Skeletal muscle satellite cell (primary cell): ENCODE results near the gene BEAN1. TPM values are rescaled to one million over a fixed set of nuclear protein-coding genes. Genes with fewer than 3 reads are reported as not detected.

ENCODE experiments used
- H3K27me3 ChIP-seq: 2 replicates; pipeline ENCODE4 v1.7.0; 2013; ENCODE audit warnings: low read length; ENCODE audit not compliant: control insufficient read depth, insufficient read depth
- H3K36me3 ChIP-seq: 2 replicates; pipeline ENCODE4 v1.7.0; 2013; ENCODE audit warnings: mild to moderate bottlenecking, control low read depth, low read length; ENCODE audit not compliant: insufficient read depth
- H3K4me1 ChIP-seq: 2 replicates; pipeline ENCODE4 v1.7.0; 2013; ENCODE audit warnings: low read length; ENCODE audit not compliant: control insufficient read depth, insufficient read depth
- H3K4me2 ChIP-seq: 2 replicates; pipeline ENCODE4 v1.7.0; 2013; ENCODE audit warnings: mild to moderate bottlenecking, low read length
- H3K4me3 ChIP-seq: 2 replicates; pipeline ENCODE4 v1.7.0; 2013; ENCODE audit warnings: low read length
- H3K9ac ChIP-seq: 2 replicates; pipeline ENCODE4 v1.7.0; 2013; ENCODE audit warnings: mild to moderate bottlenecking, low read depth, low read length, moderate library complexity
- H3K9me3 ChIP-seq: replicated peaks from 2 replicates; pipeline ENCODE4 v1.7.0; 2013; ENCODE audit warnings: mild to moderate bottlenecking, control low read depth, low read length
- total RNA-seq: library from RNA; depleted of rRNA; stranded (reverse); fragments of >200 nt; gene quantifications from 2 replicates; pipeline ENCODE4 v1.2.3, GENCODE V29; 2012; rRNA removed

The BEAN1 gene, protein sequence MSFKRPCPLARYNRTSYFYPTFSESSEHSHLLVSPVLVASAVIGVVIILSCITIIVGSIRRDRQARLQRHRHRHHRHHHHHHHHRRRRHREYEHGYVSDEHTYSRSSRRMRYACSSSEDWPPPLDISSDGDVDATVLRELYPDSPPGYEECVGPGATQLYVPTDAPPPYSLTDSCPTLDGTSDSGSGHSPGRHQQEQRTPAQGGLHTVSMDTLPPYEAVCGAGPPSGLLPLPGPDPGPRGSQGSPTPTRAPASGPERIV
- 0.51 and 1.3 TPM in 2 replicates for total RNA-seq

DNA sequence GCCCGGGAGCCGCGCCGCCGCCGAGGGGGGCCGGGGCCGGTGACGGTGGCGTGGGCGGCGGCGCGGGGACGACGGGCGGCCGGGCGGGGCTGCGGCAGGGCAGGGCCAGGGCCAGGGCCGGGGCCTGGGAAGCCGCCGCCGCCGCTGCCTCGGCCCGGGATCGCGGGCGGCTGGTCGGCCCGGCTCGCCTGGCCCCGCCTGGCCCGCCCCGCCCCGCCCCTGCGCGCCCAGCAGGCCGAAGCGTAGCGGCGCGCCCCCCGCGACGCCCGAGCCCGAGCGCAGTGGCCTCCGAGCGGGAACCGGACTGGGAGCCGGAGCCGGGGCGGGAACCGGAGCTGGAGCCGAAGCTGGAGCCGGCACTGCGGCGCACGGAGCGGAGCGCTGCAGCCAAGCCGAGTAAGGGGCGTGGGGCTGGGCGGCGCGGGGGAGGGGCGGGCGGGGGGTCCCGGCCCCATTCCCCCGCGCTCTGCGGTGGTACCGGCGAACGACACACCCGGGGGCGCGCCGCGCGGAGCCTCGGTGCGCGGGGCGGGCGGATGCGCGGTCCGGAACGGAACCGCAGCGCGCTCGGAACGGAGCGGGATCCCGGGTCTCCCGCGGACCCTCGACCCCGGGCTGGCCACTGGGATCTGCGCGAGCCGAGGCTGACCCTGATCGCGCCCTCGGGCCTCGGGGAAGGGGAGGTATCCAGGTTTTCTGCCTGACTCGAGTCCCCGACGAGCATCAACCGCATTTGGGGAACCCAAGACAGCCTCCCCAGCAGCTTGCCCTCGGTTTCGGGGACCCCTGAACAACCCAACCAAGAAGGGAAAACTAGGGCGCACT lies at the start of gene BEAN1:
BEAN1 (plus strand) TSS at position 260 of the 825 bp plus-strand sequence. CDS start 10,382 bp downstream, outside the sequence.
- Histone ChIP-seq H3K36me3 (no peaks in the 10 kb centered on the region), H3K9me3 (no peaks in the 10 kb centered on the region), H3K4me3 (peak within 1 kb of the TSS; percentile 51), H3K27me3 (peaks cover 69% of the 10 kb centered on the region), H3K4me1 (peaks cover 17% of the 10 kb centered on the region), H3K9ac (no peak within 1 kb of the TSS), H3K4me2 (peak within 1 kb of the TSS; percentile 71)

DNA sequence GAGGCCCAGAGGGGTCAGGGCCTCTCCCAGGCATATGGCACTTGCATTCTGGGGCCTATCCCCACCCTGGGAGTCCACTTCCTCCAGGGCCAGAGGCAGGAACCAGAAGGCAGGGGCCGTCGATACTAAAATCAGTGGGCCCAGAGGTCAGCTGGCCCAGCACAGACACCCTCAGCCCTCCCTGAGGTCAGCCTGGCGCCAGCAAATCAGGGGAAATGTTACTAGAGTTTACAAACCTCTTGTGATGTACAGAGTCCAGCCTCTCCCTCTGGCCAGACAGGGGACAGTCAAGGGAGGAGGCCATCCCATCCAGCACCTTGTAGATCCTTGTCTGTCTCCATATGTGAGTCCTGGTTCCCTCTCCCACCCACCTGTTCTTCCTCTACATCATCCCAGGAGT lies 49.8 kb upstream of the BEAN1 start:
- Histone ChIP-seq H3K9ac (no peak overlapping the region), H3K9me3 (no peaks in the 10 kb centered on the region), H3K27me3 (peaks cover 18% of the 10 kb centered on the region), H3K36me3 (no peaks in the 10 kb centered on the region), H3K4me1 (peaks cover 1% of the 10 kb centered on the region), H3K4me3 (no peak overlapping the region), H3K4me2 (no peak overlapping the region)

DNA sequence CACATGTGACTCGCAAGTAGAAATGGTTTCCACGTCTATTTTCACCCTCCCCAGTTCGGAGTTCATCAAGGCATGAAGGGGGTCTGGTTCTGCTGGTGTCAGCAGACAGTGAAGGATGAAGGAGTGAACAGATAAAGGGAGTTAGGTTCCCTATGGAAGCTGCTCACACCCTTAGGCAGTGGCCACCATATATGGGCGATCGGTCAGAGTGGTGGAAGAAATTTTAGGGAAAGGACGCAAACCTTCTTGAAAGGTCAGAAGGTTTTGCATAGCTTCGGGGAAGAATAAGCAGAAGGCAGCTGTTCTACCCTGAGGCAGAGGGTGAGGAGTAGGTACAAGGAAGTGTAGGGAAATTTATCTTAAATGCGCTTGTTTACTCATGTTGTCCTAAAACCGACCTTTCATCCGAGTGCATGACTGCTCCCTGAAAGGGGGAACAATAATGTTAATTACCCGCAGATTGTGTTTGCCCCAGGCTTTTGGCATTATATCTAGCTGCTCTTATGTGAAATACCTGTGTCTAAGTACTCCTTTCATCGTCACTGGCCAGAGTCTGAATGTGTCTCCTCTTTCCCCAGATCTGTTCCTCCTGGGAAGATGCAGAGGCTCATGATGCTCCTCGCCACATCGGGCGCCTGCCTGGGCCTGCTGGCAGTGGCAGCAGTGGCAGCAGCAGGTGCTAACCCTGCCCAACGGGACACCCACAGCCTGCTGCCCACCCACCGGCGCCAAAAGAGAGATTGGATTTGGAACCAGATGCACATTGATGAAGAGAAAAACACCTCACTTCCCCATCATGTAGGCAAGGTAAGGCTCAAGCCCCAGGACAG lies 48.1 kb upstream of the BEAN1 start:
- Histone ChIP-seq H3K36me3 (no peaks in the 10 kb centered on the region), H3K4me1 (peaks cover 3% of the 10 kb centered on the region), H3K4me3 (no peak overlapping the region), H3K4me2 (no peak overlapping the region), H3K27me3 (peaks cover 10% of the 10 kb centered on the region), H3K9ac (no peak overlapping the region), H3K9me3 (no peaks in the 10 kb centered on the region)

DNA sequence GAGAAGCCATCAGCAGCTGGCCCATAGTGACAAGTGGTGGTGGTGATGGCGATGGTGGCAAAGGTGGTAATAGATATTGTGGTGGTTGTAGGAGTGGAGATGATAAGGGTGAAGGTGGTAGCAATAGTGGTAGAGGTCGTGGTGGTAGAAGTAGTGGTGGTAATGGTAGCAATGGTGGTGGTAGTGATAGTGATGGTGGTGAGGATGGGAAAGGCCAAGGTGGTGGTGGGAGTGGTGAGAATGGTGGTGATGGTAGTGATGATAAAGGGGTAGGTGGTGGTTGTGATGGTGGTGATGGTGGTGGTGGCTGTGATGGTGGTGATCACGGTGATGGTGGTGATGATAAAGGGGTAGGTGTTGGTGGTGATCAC lies 47.5 kb upstream of the BEAN1 start:
- Histone ChIP-seq H3K4me1 (peaks cover 3% of the 10 kb centered on the region), H3K4me3 (no peak overlapping the region), H3K9me3 (no peaks in the 10 kb centered on the region), H3K4me2 (no peak overlapping the region), H3K36me3 (no peaks in the 10 kb centered on the region), H3K27me3 (peaks cover 6% of the 10 kb centered on the region), H3K9ac (no peak overlapping the region)

DNA sequence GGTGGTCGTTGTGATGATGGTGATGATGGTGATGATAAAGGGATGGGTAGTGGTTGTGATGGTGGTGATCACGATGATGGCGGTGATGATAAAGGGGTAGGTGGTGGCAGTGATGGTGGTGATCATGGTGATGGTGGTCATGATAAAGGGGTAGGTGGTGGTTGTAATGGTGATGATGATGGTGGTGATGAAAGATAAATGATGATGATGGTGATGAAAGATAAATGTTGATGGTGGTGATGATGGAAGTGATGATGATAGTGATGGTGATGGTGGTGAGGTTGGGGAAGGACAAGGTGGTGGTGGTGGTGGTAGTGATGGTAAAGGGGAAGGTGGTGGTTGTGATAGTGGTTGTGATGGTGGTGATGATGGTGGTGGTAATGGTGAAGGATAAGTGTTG lies 46.7 kb upstream of the BEAN1 start:
- Histone ChIP-seq H3K4me3 (no peak overlapping the region), H3K9me3 (no peaks in the 10 kb centered on the region), H3K36me3 (no peaks in the 10 kb centered on the region), H3K27me3 (peaks cover 6% of the 10 kb centered on the region), H3K4me2 (no peak overlapping the region), H3K9ac (no peak overlapping the region), H3K4me1 (peaks cover 3% of the 10 kb centered on the region)

DNA sequence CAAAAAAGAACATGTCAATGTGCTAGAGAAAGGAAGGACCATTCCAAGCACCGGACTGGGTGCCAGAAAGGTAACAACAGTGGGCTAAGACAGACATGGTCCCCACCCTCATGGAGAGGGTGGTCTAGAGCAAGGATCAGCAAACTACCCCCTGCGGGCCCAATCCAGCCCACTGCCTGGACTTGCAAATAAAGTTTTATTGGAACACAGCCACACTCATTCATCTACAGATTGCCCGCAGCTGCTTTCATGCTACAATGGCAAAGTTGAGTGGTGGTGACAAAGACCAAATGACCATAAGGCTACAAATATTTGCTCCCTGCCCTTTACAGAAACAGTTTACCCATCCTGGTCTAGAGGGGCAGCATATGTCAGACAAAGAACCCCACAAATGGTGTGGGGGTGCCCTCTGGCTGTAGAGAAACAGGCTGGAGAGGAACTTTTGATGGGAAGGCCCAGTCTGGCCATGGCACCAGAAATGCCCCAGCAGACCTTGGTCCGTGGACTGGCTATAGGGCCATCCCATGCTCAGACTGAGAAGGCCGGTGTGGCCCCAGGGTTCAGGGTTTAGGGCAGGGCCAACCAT lies 45.4 kb upstream of the BEAN1 start:
- no peaks in the 10 kb centered on the region for H3K36me3 ChIP-seq
- H3K4me3 ChIP-seq = no peak overlapping the region
- peaks cover 12% of the 10 kb centered on the region for H3K27me3 ChIP-seq
- no peak overlapping the region for H3K9ac ChIP-seq
- H3K4me2 ChIP-seq = no peak overlapping the region
- H3K4me1 ChIP-seq = peaks cover 3% of the 10 kb centered on the region
- no peaks in the 10 kb centered on the region for H3K9me3 ChIP-seq

DNA sequence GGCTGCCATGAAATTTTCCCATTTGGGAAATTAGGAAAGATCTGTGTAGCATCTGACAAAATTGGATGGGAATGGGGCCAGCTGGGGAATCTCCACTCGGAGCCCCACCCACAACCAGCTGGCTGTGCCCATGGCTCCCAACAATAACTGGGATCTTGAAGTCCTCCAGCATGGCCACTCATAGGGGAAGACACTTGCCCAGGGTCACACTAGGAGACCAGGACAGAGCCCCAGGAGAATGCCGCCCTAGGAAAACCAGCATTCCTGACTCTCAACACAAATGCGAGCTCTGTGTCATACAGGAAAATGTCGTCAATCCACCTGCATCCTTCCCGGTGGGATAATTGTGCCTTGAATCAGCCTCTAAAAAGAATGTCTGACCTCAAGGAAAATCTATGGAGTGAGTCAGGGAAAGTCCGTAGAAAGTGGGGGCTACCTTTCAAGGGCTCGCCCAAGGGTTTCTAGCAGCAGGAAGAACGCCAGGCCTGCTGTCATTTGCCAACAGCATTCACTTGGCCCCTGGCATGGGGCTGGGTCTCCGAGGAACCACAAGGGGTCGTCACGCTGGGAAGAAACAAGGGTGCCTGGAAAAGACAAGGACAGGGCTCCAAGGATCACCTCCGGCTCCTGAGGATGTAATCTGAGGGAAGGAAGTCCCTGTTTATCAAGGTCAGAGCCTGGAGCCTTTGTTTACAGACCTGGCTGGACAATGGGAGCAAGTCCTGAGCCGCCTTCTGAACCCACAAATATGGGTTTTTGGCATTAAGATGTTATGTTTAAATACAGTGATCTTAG lies 44.7 kb upstream of the BEAN1 start:
- peaks cover 3% of the 10 kb centered on the region for H3K4me1 ChIP-seq
- no peaks in the 10 kb centered on the region for H3K9me3 ChIP-seq
- H3K36me3 ChIP-seq = no peaks in the 10 kb centered on the region
- peaks cover 19% of the 10 kb centered on the region for H3K27me3 ChIP-seq
- H3K4me2 ChIP-seq = no peak overlapping the region
- H3K9ac ChIP-seq = no peak overlapping the region
- no peak overlapping the region for H3K4me3 ChIP-seq

DNA sequence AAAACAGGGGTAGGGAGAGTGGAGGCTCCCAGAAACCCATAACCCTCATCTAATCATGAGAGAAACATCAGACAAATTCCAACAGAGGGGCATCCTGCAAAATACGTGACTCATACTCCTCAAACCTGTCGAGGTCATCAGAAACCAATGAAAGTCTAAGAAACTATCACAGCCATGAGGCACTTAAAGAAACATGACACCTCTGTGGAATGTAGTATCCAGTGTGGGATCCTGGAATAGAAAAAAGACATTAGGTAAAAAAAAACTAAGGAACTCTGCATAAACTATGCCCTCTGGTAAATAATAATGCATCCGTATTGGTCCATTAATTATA lies 44.2 kb upstream of the BEAN1 start:
- peaks cover 23% of the 10 kb centered on the region for H3K27me3 ChIP-seq
- H3K9ac ChIP-seq = no peak overlapping the region

DNA sequence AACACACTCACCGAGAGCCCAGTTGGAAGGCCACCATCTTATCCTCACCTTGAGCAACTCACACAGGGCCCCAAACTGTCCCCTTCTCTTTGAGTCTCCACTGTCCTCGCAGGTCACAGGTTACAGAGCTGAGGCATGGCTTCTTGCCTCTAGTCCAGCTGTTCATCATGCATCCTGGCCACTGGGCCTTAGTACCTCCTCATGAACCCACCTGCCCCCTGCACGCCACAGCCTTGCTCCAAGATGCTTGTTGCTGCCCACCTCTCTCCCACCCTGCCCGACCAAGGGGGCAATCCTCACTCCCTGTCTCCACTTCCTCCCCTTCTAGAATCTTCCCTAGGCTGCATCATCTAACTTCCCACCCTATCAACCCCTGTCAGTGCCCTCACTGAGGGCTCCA lies 43.5 kb upstream of the BEAN1 start:
- no peaks in the 10 kb centered on the region for H3K9me3 ChIP-seq
- no peaks in the 10 kb centered on the region for H3K36me3 ChIP-seq
- H3K9ac ChIP-seq = no peak overlapping the region

More for the DNA sequence above, 44.2 kb upstream of the BEAN1 start:
- Histone ChIP-seq H3K4me1 (peaks cover 3% of the 10 kb centered on the region), H3K9me3 (no peaks in the 10 kb centered on the region), H3K4me3 (no peak overlapping the region), H3K36me3 (no peaks in the 10 kb centered on the region), H3K4me2 (no peak overlapping the region)

DNA sequence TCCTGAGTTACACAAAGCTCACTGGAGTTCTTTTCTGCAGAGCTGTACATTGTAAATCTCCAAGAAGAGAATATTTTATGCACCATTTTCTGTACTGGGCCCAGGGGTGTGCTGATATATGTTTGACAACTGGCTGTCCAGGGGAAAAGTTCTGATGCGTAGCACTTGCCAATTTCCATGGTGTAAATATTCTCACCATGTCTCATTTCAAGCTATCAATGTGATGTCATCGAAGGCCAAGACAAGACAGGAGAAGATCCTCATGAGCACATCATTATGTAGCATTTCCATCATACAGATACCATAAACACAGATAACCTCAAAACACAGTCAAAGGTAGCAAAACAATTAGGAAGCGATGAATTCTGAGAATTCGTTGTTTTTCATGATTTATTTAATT lies 41.7 kb upstream of the BEAN1 start:
- H3K4me2 ChIP-seq = no peak overlapping the region
- peaks cover 3% of the 10 kb centered on the region for H3K4me1 ChIP-seq
- H3K4me3 ChIP-seq = no peak overlapping the region
- no peaks in the 10 kb centered on the region for H3K36me3 ChIP-seq
- no peak overlapping the region for H3K9ac ChIP-seq
- H3K27me3 ChIP-seq = peaks cover 33% of the 10 kb centered on the region
- H3K9me3 ChIP-seq = no peaks in the 10 kb centered on the region

More for the DNA sequence above, 43.5 kb upstream of the BEAN1 start:
- Histone ChIP-seq H3K4me3 (no peak overlapping the region), H3K4me1 (peaks cover 3% of the 10 kb centered on the region), H3K27me3 (peaks cover 24% of the 10 kb centered on the region), H3K4me2 (no peak overlapping the region)
